ENCODE measurements around the gene UBL4B. TPM values are rescaled to one million over a fixed set of nuclear protein-coding genes. Genes with fewer than 3 reads are reported as not detected.
A peak's percentile ranks its signal among the peaks of the same experiment; 100 is the strongest.

UBL4B gene
- total RNA-seq, 2 experiments from 2014 or later: not detected

DNA sequence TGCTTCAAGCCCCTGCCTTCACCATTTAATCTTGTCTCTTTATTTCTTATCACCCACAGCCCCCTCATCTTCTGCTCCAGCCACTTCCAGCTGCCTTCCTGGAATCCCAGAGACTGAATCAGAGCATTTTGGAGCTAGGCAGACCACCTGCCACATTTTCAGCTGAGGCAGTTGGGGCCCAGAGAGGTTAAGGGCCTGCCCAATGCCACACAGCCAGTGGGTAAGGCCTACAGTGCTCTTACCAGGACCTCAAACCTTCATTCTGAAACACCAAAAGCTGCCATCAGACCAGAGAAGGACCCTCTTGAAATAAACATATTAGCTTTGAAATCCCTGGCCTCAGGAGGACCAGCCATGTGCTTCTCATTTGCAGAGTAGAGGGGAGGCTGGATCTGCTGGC, 20.4 kb downstream of the UBL4B start:
- no peaks in the 10 kb centered on the region for H3K9me3 Mint-ChIP-seq
- peaks cover 10% of the 10 kb centered on the region for H3K4me1 Mint-ChIP-seq
- POLR2A ChIA-PET: no interaction called here
- CTCF ChIA-PET: interaction anchor here (1.0 kb wide), 1 partner anchor 61 kb away, joined by 3 read pairs; no protein-coding TSS in a partner anchor
- no peak overlapping the region for H3K27ac Mint-ChIP-seq
- H3K4me3 Mint-ChIP-seq: no peak overlapping the region
- no peak for DNase-seq
- H3K27me3 Mint-ChIP-seq: peaks cover 52% of the 10 kb centered on the region
- H3K36me3 Mint-ChIP-seq (ENCODE audit: low read depth): no peaks in the 10 kb centered on the region

- Mint-ChIP-seq H3K36me3 (ENCODE audit: low read depth) (no peaks in the 10 kb centered on the region), H3K9me3 (no peaks in the 10 kb centered on the region), H3K27me3 (peaks cover 54% of the 10 kb centered on the region), H3K4me1 (peaks cover 11% of the 10 kb centered on the region), H3K27ac (no peak overlapping the region), H3K4me3 (no peak overlapping the region)
- no peak for DNase-seq
- ChIA-PET CTCF (interaction anchor here (1.4 to 1.5 kb wide), 2 partner anchors 9 to 18 kb away, joined by 4 read pairs; no protein-coding TSS in a partner anchor), POLR2A (interaction anchor here (0.6 kb wide), 1 partner anchor 327 kb away, joined by 4 read pairs; no protein-coding TSS in a partner anchor)
These were observed 21.2 kb downstream of the UBL4B start for GRCh38 chr1:110133436-110133835.

DNA sequence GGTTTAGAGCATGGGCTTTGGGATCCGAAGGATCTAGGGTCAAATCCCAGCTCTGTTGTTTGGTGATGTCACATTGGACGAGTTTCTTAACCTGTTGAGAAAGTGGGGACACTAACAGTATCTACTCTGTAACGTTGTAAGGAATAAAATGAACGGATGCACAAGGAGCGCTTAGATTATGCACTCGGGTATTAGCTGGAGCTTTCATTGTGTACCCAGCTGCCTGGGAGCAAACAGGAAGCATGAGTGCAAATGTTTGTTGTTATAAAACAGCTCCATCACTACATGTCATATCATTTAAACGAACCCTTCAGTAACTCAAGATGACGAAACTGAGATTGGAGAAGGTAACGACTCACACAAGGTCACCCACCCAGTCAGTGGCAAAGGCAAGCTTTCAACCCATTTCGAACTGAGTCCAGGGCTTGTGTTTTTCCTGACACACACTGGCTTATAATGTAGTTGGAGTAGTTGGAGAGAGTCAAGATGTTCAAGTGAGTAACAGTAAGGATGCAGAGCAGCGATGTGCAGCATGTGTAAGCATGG, 21.9 kb downstream of the UBL4B start:
- H3K27me3 Mint-ChIP-seq: peaks cover 54% of the 10 kb centered on the region
- H3K36me3 Mint-ChIP-seq (ENCODE audit: low read depth): no peaks in the 10 kb centered on the region
- ChIA-PET CTCF (interaction anchor here (1.4 to 2.0 kb wide), 4 partner anchors 10 to 28 kb away, joined by 4 to 6 read pairs (median 4); no protein-coding TSS in a partner anchor), POLR2A (interaction anchor here (0.6 kb wide), 1 partner anchor 326 kb away, joined by 4 read pairs; no protein-coding TSS in a partner anchor)
- H3K9me3 Mint-ChIP-seq: no peaks in the 10 kb centered on the region
- H3K4me3 Mint-ChIP-seq: no peak overlapping the region
- no peak for DNase-seq
- no peak overlapping the region for H3K27ac Mint-ChIP-seq
- peaks cover 11% of the 10 kb centered on the region for H3K4me1 Mint-ChIP-seq

DNA sequence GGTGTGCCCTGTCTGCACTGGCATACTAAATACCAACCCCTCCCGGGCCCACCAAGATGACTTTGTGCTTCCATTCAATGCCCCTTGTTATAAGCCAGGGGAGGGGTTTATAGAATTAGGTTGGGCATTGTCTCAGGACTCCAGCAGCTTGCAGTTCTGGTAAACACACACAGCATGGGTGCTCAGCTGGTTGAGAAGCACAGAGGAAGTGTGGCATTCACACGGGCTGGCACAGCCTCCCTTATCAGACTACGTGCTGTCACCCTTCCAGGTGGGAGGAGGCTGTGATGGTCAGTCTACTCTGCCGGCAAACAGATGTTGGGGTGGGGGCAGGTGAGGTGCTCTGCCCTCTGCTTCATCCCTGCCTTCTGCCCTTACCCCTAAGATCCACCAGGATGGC, 23.0 kb downstream of the UBL4B start:
- H3K9me3 Mint-ChIP-seq: no peaks in the 10 kb centered on the region
- no peak overlapping the region for H3K27ac Mint-ChIP-seq
- H3K36me3 Mint-ChIP-seq (ENCODE audit: low read depth): no peaks in the 10 kb centered on the region
- ChIA-PET POLR2A (no interaction called here), CTCF (interaction anchor here (0.6 to 2.0 kb wide), 3 partner anchors 8 to 192 kb away, joined by 4 to 6 read pairs (median 4); no protein-coding TSS in a partner anchor)
- H3K27me3 Mint-ChIP-seq: peaks cover 49% of the 10 kb centered on the region
- no peak overlapping the region for H3K4me3 Mint-ChIP-seq
- H3K4me1 Mint-ChIP-seq: peaks cover 11% of the 10 kb centered on the region
- DNase-seq: no peak

DNA sequence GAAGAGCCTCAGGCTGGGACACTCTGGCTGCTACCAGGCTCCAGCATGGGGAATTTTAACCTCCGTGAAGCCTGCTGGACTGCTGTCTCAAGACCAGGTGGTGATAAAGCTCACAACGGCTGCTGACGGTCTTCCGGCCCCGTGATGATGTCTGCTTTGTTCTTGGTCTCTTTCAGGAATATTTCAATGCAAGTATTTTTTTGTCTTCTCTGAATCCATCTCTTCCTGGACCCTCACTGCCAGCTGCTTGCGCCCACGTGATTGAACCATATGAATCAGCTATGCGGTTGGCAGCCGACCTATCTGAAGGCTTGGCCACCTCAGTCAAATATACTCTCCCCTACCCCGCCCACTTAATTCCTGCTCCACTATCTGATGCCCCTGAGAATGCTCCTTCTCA, 23.4 kb downstream of the UBL4B start:
- no peak for DNase-seq
- CTCF ChIA-PET: interaction anchor here (1.9 to 2.0 kb wide), 2 partner anchors 8 to 30 kb away, joined by 4 to 6 read pairs; no protein-coding TSS in a partner anchor
- Mint-ChIP-seq H3K27ac (no peak overlapping the region), H3K4me1 (peaks cover 11% of the 10 kb centered on the region), H3K27me3 (peaks cover 47% of the 10 kb centered on the region), H3K36me3 (ENCODE audit: low read depth) (no peaks in the 10 kb centered on the region), H3K4me3 (no peak overlapping the region), H3K9me3 (no peaks in the 10 kb centered on the region)
- POLR2A ChIA-PET: no interaction called here

- Mint-ChIP-seq H3K9me3 (no peaks in the 10 kb centered on the region), H3K27me3 (peaks cover 39% of the 10 kb centered on the region), H3K27ac (no peak overlapping the region), H3K4me3 (no peak overlapping the region), H3K4me1 (peaks cover 11% of the 10 kb centered on the region), H3K36me3 (ENCODE audit: low read depth) (no peaks in the 10 kb centered on the region)
- peak; percentile 56 for DNase-seq
- POLR2A ChIA-PET: no interaction called here
- CTCF ChIA-PET: no interaction called here
These were observed 24.7 kb downstream of the UBL4B start for GRCh38 chr1:110136911-110137310.

DNA sequence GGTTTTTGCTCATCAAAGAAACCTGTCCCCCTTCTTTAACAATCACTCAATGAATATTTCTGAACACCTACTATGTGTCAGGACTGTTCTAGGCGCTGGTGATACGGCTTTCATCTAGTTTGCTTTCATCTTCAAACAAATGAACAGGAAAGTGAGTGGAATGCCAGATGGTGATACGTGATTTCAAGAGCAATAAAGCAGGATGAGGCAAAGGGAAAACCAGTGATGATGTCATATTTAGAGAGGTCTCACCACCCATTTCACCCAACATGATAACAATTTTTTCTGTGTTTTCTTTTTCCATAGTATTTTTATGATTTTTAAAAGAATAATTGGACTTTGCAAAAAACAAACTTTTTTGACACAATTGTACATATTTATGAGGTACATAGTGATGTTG, 26.7 kb downstream of the UBL4B start:
- peaks cover 11% of the 10 kb centered on the region for H3K4me1 Mint-ChIP-seq
- no peak for DNase-seq
- ChIA-PET CTCF (interaction anchor here (1.3 kb wide), 1 partner anchor 33 kb away, joined by 3 read pairs; no protein-coding TSS in a partner anchor), POLR2A (no interaction called here)
- peaks cover 35% of the 10 kb centered on the region for H3K27me3 Mint-ChIP-seq
- H3K27ac Mint-ChIP-seq: no peak overlapping the region
- H3K4me3 Mint-ChIP-seq: no peak overlapping the region
- no peaks in the 10 kb centered on the region for H3K9me3 Mint-ChIP-seq
- H3K36me3 Mint-ChIP-seq (ENCODE audit: low read depth): no peaks in the 10 kb centered on the region

DNA sequence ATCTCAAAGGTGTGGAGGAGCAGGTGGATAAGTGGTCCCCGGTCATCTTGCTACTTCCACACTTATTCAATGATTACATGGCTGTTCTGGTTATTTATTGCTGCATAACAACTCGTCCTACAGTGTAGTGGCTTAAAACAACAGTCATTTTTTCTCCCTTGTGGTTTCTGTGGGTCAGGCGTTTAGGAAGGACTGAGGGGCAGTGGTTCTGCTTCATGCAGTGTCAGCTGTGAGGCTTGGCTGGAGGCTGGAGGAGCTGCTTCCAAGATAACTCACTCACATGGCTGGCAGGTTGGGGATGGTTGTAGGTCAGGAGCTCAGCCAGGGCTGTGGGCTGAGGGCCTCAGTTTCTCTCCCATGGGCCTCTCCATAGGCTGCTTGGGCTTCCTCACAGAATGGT, 32.1 kb downstream of the UBL4B start:
- Mint-ChIP-seq H3K36me3 (ENCODE audit: low read depth) (no peaks in the 10 kb centered on the region), H3K9me3 (no peaks in the 10 kb centered on the region), H3K4me3 (no peak overlapping the region), H3K4me1 (no peaks in the 10 kb centered on the region), H3K27ac (no peak overlapping the region), H3K27me3 (peaks cover 13% of the 10 kb centered on the region)
- no peak for DNase-seq
- POLR2A ChIA-PET: no interaction called here
- CTCF ChIA-PET: interaction anchor here (0.6 to 1.9 kb wide), 2 partner anchors 9 to 719 kb away, joined by 3 to 4 read pairs; no protein-coding TSS in a partner anchor

DNA sequence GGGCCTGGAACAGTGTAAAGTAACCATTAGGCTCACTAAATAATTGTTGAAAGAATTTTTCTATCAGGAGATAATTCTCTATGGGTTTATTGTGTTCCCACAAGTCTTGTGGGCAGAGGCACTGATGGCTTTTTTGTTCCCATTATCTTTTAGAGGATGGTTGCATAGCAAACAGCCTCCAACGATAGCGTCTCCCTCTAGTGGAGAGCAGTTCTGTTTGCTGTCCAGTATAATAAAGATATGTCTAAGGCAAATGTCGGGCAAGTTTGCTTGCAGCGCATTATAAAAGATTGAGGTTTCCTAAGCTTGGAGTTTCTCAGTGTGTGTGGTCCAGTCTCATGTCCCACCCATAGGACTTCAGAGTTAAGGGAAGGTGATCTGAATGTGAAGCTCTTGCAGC, 36.7 kb downstream of the UBL4B start:
- CTCF ChIA-PET: no interaction called here
- Mint-ChIP-seq H3K36me3 (ENCODE audit: low read depth) (no peaks in the 10 kb centered on the region), H3K27me3 (peaks cover 32% of the 10 kb centered on the region), H3K27ac (no peak overlapping the region), H3K4me1 (peaks cover 3% of the 10 kb centered on the region), H3K9me3 (no peaks in the 10 kb centered on the region), H3K4me3 (no peak overlapping the region)
- no peak for DNase-seq
- POLR2A ChIA-PET: no interaction called here

GRCh38 chr1:110150330-110151174, 38.3 kb downstream of the UBL4B start, which contains the start of gene SLC6A17:
Gene SLC6A17, plus strand, starts transcription at chr1:110150494. Its CDS starts 16,436 bp downstream, at chr1:110166930.
- no peak for DNase-seq
- Mint-ChIP-seq H3K27me3 (peaks cover 32% of the 10 kb centered on the region), H3K36me3 (ENCODE audit: low read depth) (no peaks in the 10 kb centered on the region), H3K9me3 (no peaks in the 10 kb centered on the region), H3K4me3 (no peak within 1 kb of the TSS), H3K27ac (no peak within 1 kb of the TSS), H3K4me1 (peaks cover 3% of the 10 kb centered on the region)
- ChIA-PET POLR2A (no interaction called here), CTCF (interaction anchor here (1.3 to 1.4 kb wide), 2 partner anchors 12 to 79 kb away, joined by 3 to 4 read pairs; no protein-coding TSS in a partner anchor)

DNA sequence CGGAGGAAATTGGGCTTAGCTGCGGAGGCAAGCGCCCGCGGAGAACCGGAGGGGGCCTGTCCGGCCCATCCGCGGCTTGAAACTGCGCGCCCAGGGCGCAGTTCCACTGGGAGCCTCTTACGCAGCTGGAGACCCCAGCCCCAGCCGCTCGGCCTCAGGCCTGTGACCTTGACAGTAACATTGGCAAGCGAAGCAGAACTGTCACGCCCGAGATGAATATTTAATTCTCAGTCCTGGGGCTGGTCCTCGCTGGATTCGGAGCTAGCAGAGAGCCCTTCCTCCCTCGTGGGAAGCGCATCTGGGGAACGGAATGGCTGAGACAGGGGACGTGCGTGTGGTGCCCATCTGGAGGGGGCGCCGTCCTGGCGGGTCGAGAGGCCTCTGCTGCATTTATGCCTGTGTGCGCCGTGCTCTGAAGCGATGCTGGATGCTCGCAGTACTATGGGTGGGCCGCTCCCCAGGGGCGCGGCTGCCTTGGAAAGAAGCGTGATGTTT, 39.0 kb downstream of the UBL4B start:
- ChIA-PET POLR2A (no interaction called here), CTCF (interaction anchor here (1.3 to 1.4 kb wide), 2 partner anchors 11 to 80 kb away, joined by 3 to 4 read pairs; no protein-coding TSS in a partner anchor)
- Mint-ChIP-seq H3K27me3 (peaks cover 32% of the 10 kb centered on the region), H3K4me1 (peaks cover 3% of the 10 kb centered on the region), H3K27ac (no peak overlapping the region), H3K4me3 (no peak overlapping the region), H3K36me3 (ENCODE audit: low read depth) (no peaks in the 10 kb centered on the region), H3K9me3 (no peaks in the 10 kb centered on the region)
- no peak for DNase-seq

GRCh38 chr1:110152133-110152785, 40.0 kb downstream of the UBL4B start:
- no peak overlapping the region for H3K4me3 Mint-ChIP-seq
- H3K27ac Mint-ChIP-seq: no peak overlapping the region
- CTCF ChIA-PET: no interaction called here
- no peaks in the 10 kb centered on the region for H3K36me3 Mint-ChIP-seq (ENCODE audit: low read depth)
- POLR2A ChIA-PET: no interaction called here
- H3K4me1 Mint-ChIP-seq: peaks cover 3% of the 10 kb centered on the region
- DNase-seq: no peak
- no peaks in the 10 kb centered on the region for H3K9me3 Mint-ChIP-seq
- H3K27me3 Mint-ChIP-seq: peaks cover 39% of the 10 kb centered on the region

All from activated CD4-positive, alpha-beta T cell treated with anti-CD3 and anti-CD28 coated beads, Interleukin-2, amount 10 ng/mL, durations not matched to agents 7 days and 5 days (primary cell).